OCI-LY1 (cell line): Measurements from ENCODE around the gene PACC1.

Experiments used
- CTCF ChIP-seq: fragments of 200-600 bp; sonication (generic), shearing (Covaris generic); IDR thresholded peaks from 2 replicates; pipeline ENCODE4 v1.5.1; 2017; ENCODE audit warnings: mild to moderate bottlenecking, antibody characterized with exemption, low read length, moderate library complexity, mixed read lengths
- EZH2 ChIP-seq: fragments of 200-600 bp; sonication (generic), shearing (Covaris generic); IDR thresholded peaks from 2 replicates; pipeline ENCODE4 v1.8.0; 2017; ENCODE audit warnings: borderline replicate concordance, mixed run types, mild to moderate bottlenecking, antibody characterized with exemption, low read length, moderate library complexity, mixed read lengths

- TF ChIP-seq CTCF: no peak
- no peak for TF ChIP-seq EZH2
Observed at GRCh38 chr1:212442408-212442807, 27.7 kb upstream of the PACC1 start.
